GM23248 (cell line): ENCODE results near the gene C13orf42. TPM values are rescaled to one million over a fixed set of nuclear protein-coding genes. Genes with fewer than 3 reads are reported as not detected.

Source experiments
- DNase-seq: peaks from one replicate; pipeline ENCODE4 v3.0.0-alpha.2; 2015
- H2AFZ ChIP-seq: fragments of 200-600 bp; sonication (generic); 2 replicates; pipeline ENCODE4 v1.6.1; 2016; ENCODE audit warnings: antibody characterized with exemption
- H3F3A ChIP-seq: fragments of 200-600 bp; sonication (generic); 2 replicates; pipeline ENCODE4 v1.6.1; 2016; ENCODE audit warnings: mild to moderate bottlenecking, antibody characterized with exemption, mixed run types; ENCODE audit not compliant: insufficient read depth
- H3K27ac ChIP-seq: fragments of 200-600 bp; sonication (generic); 2 replicates; pipeline ENCODE4 v1.5.1; 2016; ENCODE audit warnings: mild to moderate bottlenecking
- H3K27me3 ChIP-seq: fragments of 200-600 bp; sonication (generic); replicated peaks from 2 replicates; pipeline ENCODE4 v1.6.1; 2016; ENCODE audit warnings: mild to moderate bottlenecking; ENCODE audit not compliant: insufficient read depth
- H3K36me3 ChIP-seq: fragments of 200-600 bp; sonication (generic); 2 replicates; pipeline ENCODE4 v1.6.1; 2016; ENCODE audit warnings: low read depth, mild to moderate bottlenecking
- H3K4me1 ChIP-seq: fragments of 200-600 bp; sonication (generic); 2 replicates; pipeline ENCODE4 v1.6.1; 2016; ENCODE audit warnings: mild to moderate bottlenecking; ENCODE audit not compliant: insufficient read depth
- H3K4me2 ChIP-seq: fragments of 200-600 bp; sonication (generic); one replicate; pipeline ENCODE4 v1.6.1; 2016; ENCODE audit warnings: mild to moderate bottlenecking; ENCODE audit not compliant: unreplicated experiment
- H3K4me3 ChIP-seq: fragments of 200-600 bp; sonication (generic); 2 replicates; pipeline ENCODE4 v1.5.1; 2016; ENCODE audit warnings: mild to moderate bottlenecking
- H3K79me2 ChIP-seq: fragments of 200-600 bp; sonication (generic); 2 replicates; pipeline ENCODE4 v1.6.1; 2016; ENCODE audit warnings: mild to moderate bottlenecking; ENCODE audit not compliant: insufficient read depth
- H3K9ac ChIP-seq: fragments of 200-600 bp; sonication (generic); 2 replicates; pipeline ENCODE4 v1.6.1; 2016; ENCODE audit warnings: mild to moderate bottlenecking
- H3K9me2 ChIP-seq: fragments of 200-600 bp; sonication (generic); 2 replicates; pipeline ENCODE4 v1.6.1; 2016; ENCODE audit warnings: mixed run types, mild to moderate bottlenecking, moderate library complexity; ENCODE audit not compliant: insufficient read depth
- H3K9me3 ChIP-seq: fragments of 200-600 bp; sonication (generic); one replicate; pipeline ENCODE4 v1.6.1; 2017; ENCODE audit warnings: low read depth
- H4K20me1 ChIP-seq: fragments of 200-600 bp; sonication (generic); 2 replicates; pipeline ENCODE4 v1.6.0; 2016; ENCODE audit not compliant: insufficient read depth
- EZH2 ChIP-seq: fragments of 200-600 bp; sonication (generic); IDR thresholded peaks from 2 replicates; pipeline ENCODE4 v1.6.1; 2018; ENCODE audit warnings: antibody characterized with exemption, mild to moderate bottlenecking; ENCODE audit not compliant: insufficient read depth, poor library complexity, severe bottlenecking
- EZH2phosphoT487 ChIP-seq: fragments of 200-600 bp; sonication (generic); IDR thresholded peaks from 2 replicates; pipeline ENCODE4 v1.6.1; 2018; ENCODE audit warnings: antibody characterized with exemption, moderate library complexity, mild to moderate bottlenecking, low read depth; ENCODE audit not compliant: insufficient read depth
- WGBS, 2 experiments: methylation state at CpG; one replicate each; pipeline ENCODE4 v1.1.6; 2015 to 2017; ENCODE audit warnings: low lambda C conversion rate in 2 of 2, low coverage in 1 of 2; ENCODE audit errors: missing lambda C conversion rate in 2 of 2; 5-methylcytosine and 5-hydroxymethylcytosine counted together
- in situ Hi-C: fragments of 300-500 bp; cut with MboI; formaldehyde crosslinking; loops from 2 replicates; pipeline ENCODE4 v1.15.0; 2020
- polyA plus RNA-seq: library from polyadenylated mRNA; unstranded; fragments of >200 nt; fragmentation: Nextera tagmentation; extraction: Ambion mirVana; gene quantifications from 2 replicates; pipeline ENCODE4 v1.2.1, GENCODE V29; 2016
- total RNA-seq: library from RNA; depleted of rRNA; stranded (reverse); fragments of >200 nt; shearing (Covaris generic); gene quantifications from 2 replicates; pipeline ENCODE4 v1.2.3, GENCODE V29; 2014

Gene C13orf42
- total and polyA plus RNA-seq, 2 experiments from 2014 or later, result not detected

DNA sequence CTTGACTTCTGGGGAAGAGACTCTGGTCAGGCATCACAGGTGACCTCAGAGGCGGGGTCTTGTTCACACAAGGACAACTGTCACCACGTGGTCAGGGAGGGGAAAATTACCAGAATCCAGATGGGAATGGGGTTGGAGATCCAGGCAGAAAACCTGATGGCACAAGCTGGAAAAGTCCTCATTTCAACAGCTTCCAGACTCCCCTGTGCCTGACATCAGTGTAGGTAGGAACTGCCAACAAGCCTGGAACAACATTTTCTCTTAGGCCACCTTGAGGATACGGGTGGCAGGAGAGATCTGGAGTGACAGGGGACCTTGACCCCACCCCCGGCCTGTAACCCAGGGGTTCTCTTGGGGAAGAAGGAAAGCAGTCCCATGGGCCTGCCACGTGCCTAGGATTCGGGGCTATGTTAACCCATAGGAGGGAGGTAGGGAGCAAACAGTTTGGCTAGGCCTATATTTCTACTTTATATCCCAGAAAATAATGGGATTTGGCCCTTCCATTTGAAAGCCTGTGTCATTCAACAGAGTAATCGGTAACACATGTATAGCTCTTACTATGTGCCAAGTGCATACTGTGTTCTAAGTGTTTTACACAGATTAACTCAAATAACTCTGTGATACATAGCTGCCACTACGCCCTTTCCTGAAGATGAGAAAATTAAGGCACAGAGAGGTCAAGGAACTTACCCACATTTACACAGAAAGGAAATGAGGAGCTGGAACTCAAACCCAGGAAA lies 44.9 kb upstream of the C13orf42 start:
- Histone ChIP-seq H3F3A (no peaks in the 10 kb centered on the region), H3K4me1 (peaks cover 5% of the 10 kb centered on the region; the same call in 1 of the 2 replicates), H3K27ac (no peak overlapping the region), H3K27me3 (peaks cover 8% of the 10 kb centered on the region), H3K79me2 (no peaks in the 10 kb centered on the region), H3K9me3 (no peaks in the 10 kb centered on the region), H3K36me3 (no peaks in the 10 kb centered on the region), H4K20me1 (no peaks in the 10 kb centered on the region), H3K9ac (no peak overlapping the region), H3K4me3 (no peak overlapping the region), H3K4me2 (no peak overlapping the region), H2AFZ (no peak overlapping the region), H3K9me2 (no peaks in the 10 kb centered on the region)
- in situ Hi-C loops, result loop anchor here (10.0 kb wide), 1 partner anchor 129 kb away; no protein-coding TSS in a partner anchor
- 33 to 35% methylated on average over 8 of the region's 8 CpGs for WGBS, 2 experiments
- no peak for TF ChIP-seq EZH2
- TF ChIP-seq EZH2phosphoT487, result no peak
- no peak for DNase-seq

GRCh38 chr13:51155161-51155560 lies 44.1 kb upstream of the C13orf42 start:
- Histone ChIP-seq H3K4me1 (peaks cover 5% of the 10 kb centered on the region; the same call in 1 of the 2 replicates), H3K4me2 (no peak overlapping the region), H3K9ac (no peak overlapping the region), H2AFZ (no peak overlapping the region), H3K36me3 (no peaks in the 10 kb centered on the region), H3K27me3 (peaks cover 16% of the 10 kb centered on the region), H3F3A (no peaks in the 10 kb centered on the region), H3K4me3 (no peak overlapping the region), H3K9me3 (no peaks in the 10 kb centered on the region), H4K20me1 (no peaks in the 10 kb centered on the region), H3K27ac (no peak overlapping the region), H3K79me2 (no peaks in the 10 kb centered on the region), H3K9me2 (no peaks in the 10 kb centered on the region)
- in situ Hi-C loops, result loop anchor here (10.0 kb wide), 1 partner anchor 130 kb away; no protein-coding TSS in a partner anchor
- WGBS, 2 experiments, result 78 to 93% methylated on average over 1 of the region's 1 CpG
- TF ChIP-seq EZH2 (no peak), EZH2phosphoT487 (no peak)
- DNase-seq, result no peak

- Histone ChIP-seq H3K79me2 (no peaks in the 10 kb centered on the region), H3K4me2 (no peak overlapping the region), H2AFZ (no peak overlapping the region), H3F3A (no peaks in the 10 kb centered on the region), H3K4me1 (peaks cover 4% of the 10 kb centered on the region; the same call in 1 of the 2 replicates), H3K36me3 (no peaks in the 10 kb centered on the region), H3K27me3 (peaks cover 25% of the 10 kb centered on the region), H3K4me3 (peak overlapping the region; percentile 45), H3K9me3 (no peaks in the 10 kb centered on the region), H3K9me2 (no peaks in the 10 kb centered on the region), H3K9ac (no peak overlapping the region), H3K27ac (no peak overlapping the region), H4K20me1 (no peaks in the 10 kb centered on the region)
- WGBS, 2 experiments, result 48 to 53% methylated on average over 7 of the region's 7 CpGs
- TF ChIP-seq EZH2 (no peak), EZH2phosphoT487 (no peak)
- DNase-seq, result peak; percentile 73
- in situ Hi-C loops, result loop anchor here (10.0 kb wide), 1 partner anchor 131 kb away; no protein-coding TSS in a partner anchor
Observed at GRCh38 chr13:51154029-51154555, 43.0 kb upstream of the C13orf42 start.

DNA sequence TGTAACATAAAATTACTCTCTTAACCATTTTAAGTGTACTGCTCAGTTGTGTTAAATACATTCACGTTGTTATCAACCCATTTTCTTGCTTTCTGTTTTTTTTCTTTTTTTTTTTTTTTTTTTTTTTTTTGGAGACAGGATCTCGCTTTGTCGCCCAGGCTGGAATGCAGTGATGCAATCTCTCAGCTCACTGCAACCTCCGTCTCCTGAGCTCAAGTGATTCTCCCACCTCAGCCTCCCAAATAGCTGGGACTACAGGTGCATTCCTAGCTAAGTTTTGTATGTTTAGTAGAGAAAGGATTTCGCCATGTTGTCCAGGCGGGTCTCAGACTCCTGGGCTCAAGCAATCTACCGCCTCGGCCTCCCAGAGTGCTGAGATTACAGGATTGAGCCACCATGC lies 42.5 kb upstream of the C13orf42 start:
- H2AFZ ChIP-seq, result no peak overlapping the region
- no peak for DNase-seq
- in situ Hi-C loops, result loop anchor here (10.0 kb wide), 1 partner anchor 131 kb away; no protein-coding TSS in a partner anchor
- TF ChIP-seq EZH2 (no peak), EZH2phosphoT487 (no peak)
- H3K27ac ChIP-seq, result no peak overlapping the region
- H3F3A ChIP-seq, result no peaks in the 10 kb centered on the region
- no peaks in the 10 kb centered on the region for H4K20me1 ChIP-seq
- H3K9ac ChIP-seq, result no peak overlapping the region
- no peaks in the 10 kb centered on the region for H3K9me2 ChIP-seq
- no peaks in the 10 kb centered on the region for H3K79me2 ChIP-seq
- peaks cover 25% of the 10 kb centered on the region for H3K27me3 ChIP-seq
- H3K9me3 ChIP-seq, result no peaks in the 10 kb centered on the region
- WGBS, 2 experiments, result 73 to 74% methylated on average over 6 to 8 of the region's 8 CpGs
- H3K4me2 ChIP-seq, result no peak overlapping the region
- no peaks in the 10 kb centered on the region for H3K36me3 ChIP-seq
- no peaks in the 10 kb centered on the region for H3K4me1 ChIP-seq
- H3K4me3 ChIP-seq, result no peak overlapping the region
